Stimulated activated CD4-positive, alpha-beta T cell treated with anti-CD3 and anti-CD28 coated beads, Interleukin-1b, Interleukin-23, amount 100 ng/mL, for 1 hour (primary cell): ENCODE data around the gene MT1X.

ENCODE experiments used
- DNase-seq, 2 donors: peaks; one replicate each; pipeline ENCODE4 v3.0.0-alpha.2; 2020; ENCODE audit warnings: low read depth in 2 of 2

Gene MT1X

GRCh38 chr16:56679078-56679730, 3.1 kb upstream of the MT1X start:
- DNase-seq = no peak

DNA sequence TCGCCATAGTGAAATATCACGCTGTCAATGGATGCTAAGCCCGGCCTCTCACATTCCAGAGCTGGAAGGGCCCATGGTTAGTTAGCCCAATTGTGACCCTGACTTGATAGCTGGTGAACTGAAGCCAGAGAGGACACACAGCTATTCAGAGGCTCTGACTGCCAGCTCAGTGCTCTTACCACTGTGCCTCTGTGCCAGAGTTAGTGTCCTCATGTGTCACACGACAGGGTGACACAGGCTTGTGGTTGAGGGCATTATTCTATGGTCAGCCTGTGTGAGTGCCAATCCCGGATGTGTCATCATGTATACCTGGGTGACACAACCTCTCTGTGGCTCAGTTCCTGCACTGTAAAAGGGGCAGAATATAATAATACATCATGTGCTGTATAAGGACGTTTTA, 2.5 kb upstream of the MT1X start:
- no peak for DNase-seq

GRCh38 chr16:56682703-56683397, 580 bp downstream of the MT1X start:
- no peak for DNase-seq

- DNase-seq = no peak
Observed at GRCh38 chr16:56683424-56684172, 1.3 kb downstream of the MT1X start.

DNA sequence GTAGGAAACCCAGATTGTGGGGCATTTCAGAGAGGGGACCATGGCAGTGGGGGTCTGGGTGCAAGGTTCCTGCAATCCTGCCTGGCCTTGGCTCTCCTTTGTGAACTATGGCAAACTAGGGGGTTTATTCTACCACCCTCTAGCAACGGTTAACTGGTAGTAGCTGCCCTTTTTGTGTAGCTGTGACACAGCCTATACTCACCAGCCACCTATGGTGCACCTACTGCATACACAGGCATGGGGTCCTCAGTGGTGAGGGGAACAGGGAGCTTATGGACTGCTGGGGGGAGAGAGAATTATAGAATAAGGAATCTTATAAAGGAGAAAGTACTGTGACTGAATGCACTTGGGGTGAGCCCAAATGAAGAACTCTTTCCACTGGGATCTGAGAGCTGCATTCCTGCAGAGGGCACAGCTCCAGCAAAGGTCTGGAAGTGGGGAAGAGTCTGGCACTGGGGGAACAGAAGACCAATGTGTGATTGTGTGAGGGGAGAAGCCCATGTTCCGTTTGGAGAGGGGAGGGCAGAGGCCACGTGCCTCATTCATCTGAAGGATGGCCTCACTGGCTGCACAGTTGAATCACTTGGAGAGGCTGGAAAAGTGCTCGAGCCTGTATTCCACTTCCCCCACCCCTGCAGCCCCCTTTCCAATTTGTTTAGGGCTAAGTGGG, 2.1 kb downstream of the MT1X start:
- no peak for DNase-seq

- DNase-seq = no peak
Observed at GRCh38 chr16:56684926-56685590, 2.8 kb downstream of the MT1X start.

DNA sequence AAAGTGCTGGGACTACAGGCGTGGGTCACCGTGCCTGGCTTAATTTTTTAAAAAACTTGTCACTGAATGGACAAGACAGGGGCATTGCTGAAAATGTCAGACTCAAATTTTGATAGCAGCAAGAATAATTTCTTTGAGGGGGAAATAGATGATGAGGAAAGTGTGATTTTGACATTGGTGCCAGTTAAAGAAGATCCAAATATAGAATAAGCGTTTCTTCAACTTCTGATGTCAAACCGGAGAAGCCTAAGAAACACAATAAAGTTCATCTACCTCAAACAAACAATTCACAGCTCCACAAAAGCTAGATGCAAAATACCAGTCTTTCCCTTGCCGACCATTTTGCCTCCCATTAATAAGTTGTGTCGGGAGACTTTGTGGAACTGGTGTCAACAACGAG, 4.5 kb downstream of the MT1X start:
- no peak for DNase-seq

DNA sequence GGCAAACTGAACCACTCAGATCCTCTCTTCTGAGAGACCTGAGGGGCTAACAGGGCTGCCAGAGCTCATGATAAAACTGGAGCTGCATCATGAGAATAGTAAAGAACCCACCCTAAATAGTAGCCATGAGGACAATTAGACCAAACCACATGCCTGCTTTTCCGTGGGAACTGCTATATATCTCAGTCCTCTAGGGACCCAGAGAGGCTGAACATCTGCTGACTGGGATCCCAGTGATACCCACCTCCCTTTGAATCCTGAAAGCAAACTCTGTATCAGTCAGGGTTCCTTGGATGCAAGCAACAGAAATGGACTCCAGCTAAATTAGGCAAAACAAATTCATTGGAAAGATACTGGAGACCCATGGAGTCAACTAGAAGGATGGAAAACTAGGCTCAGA, 6.5 kb downstream of the MT1X start:
- no peak for DNase-seq

DNA sequence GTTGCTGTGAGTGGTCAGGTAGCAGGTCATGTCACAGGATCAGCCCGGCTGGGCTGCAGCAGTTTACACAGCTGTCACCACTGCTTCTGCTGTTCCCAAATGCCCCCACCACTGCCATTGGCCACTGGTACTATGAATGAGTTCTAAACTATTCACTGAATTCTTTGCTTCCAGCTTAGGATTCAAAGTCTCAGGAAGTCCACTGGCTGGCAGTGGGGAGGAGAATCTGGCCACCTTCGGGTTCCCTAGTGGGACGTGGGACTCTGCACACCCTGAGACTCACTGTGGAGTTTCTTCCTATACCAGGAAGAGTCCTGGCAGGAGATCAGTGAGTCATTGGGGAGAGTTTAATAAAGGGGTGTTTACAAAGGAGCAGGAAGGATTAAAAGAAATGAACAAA, 6.9 kb downstream of the MT1X start:
- no peak for DNase-seq

GRCh38 chr16:56690420-56691122, 8.3 kb downstream of the MT1X start:
- no peak for DNase-seq

- no peak for DNase-seq
Observed at GRCh38 chr16:56691885-56692284, 9.6 kb downstream of the MT1X start.

DNA sequence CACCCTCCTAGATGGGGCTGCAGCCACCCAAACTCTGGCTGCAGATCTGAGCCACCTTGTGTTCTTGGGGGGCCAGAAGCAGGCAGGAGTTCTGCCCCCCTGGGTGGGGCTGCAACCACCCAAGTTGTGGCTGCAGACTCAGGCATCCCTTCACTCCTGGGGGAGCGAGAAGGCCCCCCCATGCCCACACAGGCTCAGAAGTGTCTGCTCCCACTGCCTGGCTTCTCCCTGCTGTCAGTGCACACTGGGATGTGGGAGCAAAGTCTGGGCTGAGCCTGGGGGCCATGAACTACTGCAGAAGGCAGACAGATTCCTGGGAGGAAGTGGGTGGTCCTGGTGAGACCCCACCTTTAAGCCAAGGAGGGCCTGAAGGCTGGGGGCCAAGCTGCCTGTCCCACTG, 13.0 kb downstream of the MT1X start:
- no peak for DNase-seq

DNA sequence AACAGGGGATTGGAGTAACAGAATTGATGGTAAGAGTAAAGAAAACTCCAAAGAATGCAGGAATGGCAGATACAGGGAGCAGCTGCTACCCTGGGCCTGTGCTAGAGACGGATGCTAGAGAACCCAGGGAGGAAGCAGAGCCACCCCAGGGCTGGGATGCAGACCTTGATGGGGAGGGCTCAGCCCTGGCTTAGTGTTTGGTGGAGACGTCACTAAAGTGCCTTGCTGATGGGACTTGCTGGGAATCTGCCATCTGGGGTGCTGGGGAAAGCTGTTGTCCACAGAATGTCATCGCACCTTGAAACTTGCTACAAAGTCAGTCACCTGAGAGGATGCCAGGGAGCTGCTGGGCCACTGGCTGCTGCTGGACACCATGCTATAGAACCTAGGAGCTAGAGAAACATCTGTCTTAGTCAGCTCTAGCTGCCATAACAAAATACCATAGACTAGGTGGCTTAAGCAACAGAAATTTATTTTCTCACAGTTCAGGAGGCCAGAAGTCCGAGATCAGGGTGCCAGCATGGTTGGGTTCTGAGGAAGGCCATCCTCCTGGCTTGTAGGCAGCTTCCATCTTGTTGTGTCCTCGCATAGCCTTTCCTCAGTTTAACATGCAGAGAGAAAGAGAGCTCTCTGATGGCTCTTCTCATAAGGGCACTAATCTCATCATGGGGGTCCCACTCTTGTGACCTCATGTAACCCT, 15.3 kb downstream of the MT1X start:
- no peak for DNase-seq

DNA sequence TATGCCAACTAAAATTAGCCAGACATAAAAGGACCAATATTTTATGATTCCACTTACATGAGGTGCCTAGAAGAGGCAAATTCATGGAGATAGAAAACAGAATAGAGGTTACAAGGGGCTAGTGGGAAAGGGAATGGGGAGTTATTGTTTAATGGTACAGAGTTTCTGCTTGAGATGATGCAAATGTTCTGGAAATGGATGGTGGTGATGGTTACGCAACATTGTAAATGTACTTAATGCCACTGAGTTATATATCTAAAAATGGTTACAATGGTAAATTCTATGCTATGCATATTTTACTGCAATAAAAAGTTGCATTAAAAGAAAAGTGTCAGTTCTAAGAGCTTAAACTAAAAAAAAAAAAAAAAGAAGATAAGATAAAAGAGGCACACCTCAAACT, 17.9 kb downstream of the MT1X start:
- DNase-seq = no peak

GRCh38 chr16:56700631-56701030, 18.4 kb downstream of the MT1X start:
- no peak for DNase-seq

GRCh38 chr16:56701534-56701933, 19.3 kb downstream of the MT1X start:
- no peak for DNase-seq

DNA sequence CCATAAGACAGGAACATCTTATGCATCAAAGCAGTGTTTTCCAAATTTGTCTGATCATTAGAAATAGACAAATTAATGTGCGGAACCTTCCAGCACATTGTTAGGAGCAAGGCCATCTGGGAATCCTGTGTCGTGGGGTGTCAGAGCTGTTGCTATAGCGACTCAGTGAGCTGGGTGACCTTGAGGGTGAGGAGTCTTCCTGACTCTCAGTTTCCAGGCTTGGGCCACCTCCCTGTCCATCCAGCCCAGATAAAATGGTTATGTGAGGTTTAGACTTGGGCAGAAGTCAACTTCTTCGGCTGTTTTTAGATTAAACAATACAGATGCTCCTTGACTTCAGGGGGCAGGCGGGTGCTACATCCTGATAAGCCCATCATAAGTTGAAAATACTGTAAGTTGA, 20.6 kb downstream of the MT1X start:
- no peak for DNase-seq

- DNase-seq = no peak
Observed at GRCh38 chr16:56708525-56709442, 26.5 kb downstream of the MT1X start.

DNA sequence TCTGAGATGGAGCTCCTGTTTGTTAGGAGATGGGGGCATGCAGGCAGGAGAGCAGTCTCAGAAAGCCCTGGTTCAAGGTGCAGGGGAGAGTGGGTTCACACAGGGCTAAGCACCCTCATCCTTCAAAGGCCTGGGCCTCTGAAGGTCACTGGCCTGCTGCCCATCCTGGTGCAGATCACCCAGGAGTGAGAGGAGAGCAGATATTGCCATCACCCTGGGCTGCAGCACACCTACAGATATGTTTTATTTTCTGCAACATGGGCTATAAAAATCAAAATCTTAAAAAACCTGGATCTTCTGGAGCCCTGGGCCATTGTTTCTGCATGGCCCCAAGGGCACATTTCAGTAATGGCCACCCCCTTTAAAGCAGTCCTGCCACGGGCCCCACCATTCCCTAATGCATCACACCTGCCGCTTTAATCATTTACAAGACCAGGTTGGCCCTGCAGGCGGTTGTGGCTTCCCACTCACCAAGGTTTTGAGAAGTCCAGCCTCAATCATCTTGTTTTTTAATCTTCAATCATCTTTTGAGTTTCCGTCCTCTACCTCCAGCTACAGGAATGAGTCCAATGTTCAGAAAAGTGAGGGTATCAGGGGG, 27.3 kb downstream of the MT1X start:
- no peak for DNase-seq
